ENCODE results near the gene DLK1.

GRCh38 chr14:100777818-100778525 is 51.3 kb downstream of the DLK1 start:
- TF ChIP-seq POLR2A (IDR thresholded peaks at IDR 0.05; ENCODE audit: low read length) (no peak), GATA1 (IDR thresholded peaks at IDR 0.05; ENCODE audit: low read depth, low read length) (no peak)
